ENCODE data around the gene ADAM29.

DNA sequence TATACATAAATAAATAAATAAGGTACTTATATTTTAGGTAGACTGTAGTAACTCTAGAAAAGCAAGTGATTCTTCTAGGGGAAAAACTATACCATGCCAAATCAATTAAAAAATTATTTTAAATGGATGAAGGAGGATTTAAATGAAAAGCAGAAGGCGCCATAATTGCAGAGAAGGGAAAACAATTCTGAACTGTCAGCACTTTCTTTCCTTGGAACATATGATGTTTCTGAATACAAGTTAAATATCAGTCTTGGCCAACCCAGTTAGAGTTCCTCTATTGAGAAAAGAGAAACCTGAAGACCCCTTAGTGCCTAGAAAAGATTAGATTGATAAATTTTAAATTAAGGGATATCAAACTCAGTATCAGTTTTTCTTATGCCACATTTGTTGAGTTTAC lies 75.8 kb downstream of the ADAM29 start:
- TF ChIP-seq ZFP37 (tag by site-specific recombination; IDR thresholded peaks at IDR 0.05) (no peak), ZNF350 (tag by site-specific recombination; IDR thresholded peaks at IDR 0.05) (no peak), YY1 (tag by site-specific recombination; IDR thresholded peaks at IDR 0.05) (no peak), ZBTB8A (tag by site-specific recombination; IDR thresholded peaks at IDR 0.05) (no peak), ZNF768 (tag by site-specific recombination; IDR thresholded peaks at IDR 0.05) (no peak), ZFP41 (tag by site-specific recombination; IDR thresholded peaks at IDR 0.05; ENCODE audit: borderline replicate concordance) (no peak), ZNF416 (tag by site-specific recombination; IDR thresholded peaks at IDR 0.05) (no peak)
- TF ChIP-seq, protein P1, sequence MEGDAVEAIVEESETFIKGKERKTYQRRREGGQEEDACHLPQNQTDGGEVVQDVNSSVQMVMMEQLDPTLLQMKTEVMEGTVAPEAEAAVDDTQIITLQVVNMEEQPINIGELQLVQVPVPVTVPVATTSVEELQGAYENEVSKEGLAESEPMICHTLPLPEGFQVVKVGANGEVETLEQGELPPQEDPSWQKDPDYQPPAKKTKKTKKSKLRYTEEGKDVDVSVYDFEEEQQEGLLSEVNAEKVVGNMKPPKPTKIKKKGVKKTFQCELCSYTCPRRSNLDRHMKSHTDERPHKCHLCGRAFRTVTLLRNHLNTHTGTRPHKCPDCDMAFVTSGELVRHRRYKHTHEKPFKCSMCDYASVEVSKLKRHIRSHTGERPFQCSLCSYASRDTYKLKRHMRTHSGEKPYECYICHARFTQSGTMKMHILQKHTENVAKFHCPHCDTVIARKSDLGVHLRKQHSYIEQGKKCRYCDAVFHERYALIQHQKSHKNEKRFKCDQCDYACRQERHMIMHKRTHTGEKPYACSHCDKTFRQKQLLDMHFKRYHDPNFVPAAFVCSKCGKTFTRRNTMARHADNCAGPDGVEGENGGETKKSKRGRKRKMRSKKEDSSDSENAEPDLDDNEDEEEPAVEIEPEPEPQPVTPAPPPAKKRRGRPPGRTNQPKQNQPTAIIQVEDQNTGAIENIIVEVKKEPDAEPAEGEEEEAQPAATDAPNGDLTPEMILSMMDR (tag by site-specific recombination; IDR thresholded peaks at IDR 0.05), result no peak
- TF ChIP-seq, protein P2, sequence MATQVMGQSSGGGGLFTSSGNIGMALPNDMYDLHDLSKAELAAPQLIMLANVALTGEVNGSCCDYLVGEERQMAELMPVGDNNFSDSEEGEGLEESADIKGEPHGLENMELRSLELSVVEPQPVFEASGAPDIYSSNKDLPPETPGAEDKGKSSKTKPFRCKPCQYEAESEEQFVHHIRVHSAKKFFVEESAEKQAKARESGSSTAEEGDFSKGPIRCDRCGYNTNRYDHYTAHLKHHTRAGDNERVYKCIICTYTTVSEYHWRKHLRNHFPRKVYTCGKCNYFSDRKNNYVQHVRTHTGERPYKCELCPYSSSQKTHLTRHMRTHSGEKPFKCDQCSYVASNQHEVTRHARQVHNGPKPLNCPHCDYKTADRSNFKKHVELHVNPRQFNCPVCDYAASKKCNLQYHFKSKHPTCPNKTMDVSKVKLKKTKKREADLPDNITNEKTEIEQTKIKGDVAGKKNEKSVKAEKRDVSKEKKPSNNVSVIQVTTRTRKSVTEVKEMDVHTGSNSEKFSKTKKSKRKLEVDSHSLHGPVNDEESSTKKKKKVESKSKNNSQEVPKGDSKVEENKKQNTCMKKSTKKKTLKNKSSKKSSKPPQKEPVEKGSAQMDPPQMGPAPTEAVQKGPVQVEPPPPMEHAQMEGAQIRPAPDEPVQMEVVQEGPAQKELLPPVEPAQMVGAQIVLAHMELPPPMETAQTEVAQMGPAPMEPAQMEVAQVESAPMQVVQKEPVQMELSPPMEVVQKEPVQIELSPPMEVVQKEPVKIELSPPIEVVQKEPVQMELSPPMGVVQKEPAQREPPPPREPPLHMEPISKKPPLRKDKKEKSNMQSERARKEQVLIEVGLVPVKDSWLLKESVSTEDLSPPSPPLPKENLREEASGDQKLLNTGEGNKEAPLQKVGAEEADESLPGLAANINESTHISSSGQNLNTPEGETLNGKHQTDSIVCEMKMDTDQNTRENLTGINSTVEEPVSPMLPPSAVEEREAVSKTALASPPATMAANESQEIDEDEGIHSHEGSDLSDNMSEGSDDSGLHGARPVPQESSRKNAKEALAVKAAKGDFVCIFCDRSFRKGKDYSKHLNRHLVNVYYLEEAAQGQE (tag by site-specific recombination; IDR thresholded peaks at IDR 0.05), result no peak
